ENCODE results near the gene SPEG.

GRCh38 chr2:219499555-219499954, 64.9 kb downstream of the SPEG start:
- no peak for TF ChIP-seq CTCF (IDR thresholded peaks at IDR 0.05; ENCODE audit: low read depth, low read length, poor library complexity, severe bottlenecking)
- TF ChIP-seq EZH2phosphoT487 (IDR thresholded peaks at IDR 0.05; ENCODE audit: borderline replicate concordance, low read length) = no peak

All from DOHH2 (cell line).